Gastroesophageal sphincter (tissue), 4 donors: ENCODE data around the gene LHX5. TPM values are rescaled to one million over a fixed set of nuclear protein-coding genes. Genes with fewer than 3 reads are reported as not detected.

Source experiments
- ATAC-seq: fragments of 150-250 bp; one replicate; pipeline ENCODE4 v1.9.1; 2016; ENCODE audit warnings: mild to moderate bottlenecking, moderate library complexity
- H3K27ac ChIP-seq, 4 donors: fragments of 200-600 bp; sonication (generic) in 3 of 4; 1 replicate in 3 of 4; 2 replicates in 1 of 4; pipeline ENCODE4 v1.5.1; 2016 to 2019
- H3K27me3 ChIP-seq: fragments of 200-600 bp; sonication (generic); one replicate; pipeline ENCODE4 v1.5.1; 2019
- H3K36me3 ChIP-seq, 2 donors: fragments of 200-600 bp; sonication (generic); one replicate each; pipeline ENCODE4 v1.5.1; 2019; ENCODE audit warnings: control low read depth in 1 of 2
- H3K4me1 ChIP-seq, 3 donors: fragments of 200-600 bp; sonication (generic); 1 replicate in 2 of 3; 2 replicates in 1 of 3; pipeline ENCODE4 v1.5.1; 2016 to 2019; ENCODE audit warnings: control low read depth in 2 of 3
- H3K4me3 ChIP-seq, 2 donors: fragments of 200-600 bp; sonication (generic); one replicate each; pipeline ENCODE4 v1.5.1; 2019; ENCODE audit warnings: mild to moderate bottlenecking in 1 of 2, moderate library complexity in 1 of 2
- H3K9me3 ChIP-seq, 3 donors: fragments of 200-600 bp; sonication (generic); one replicate each; pipeline ENCODE4 v1.5.1; 2017 to 2019; ENCODE audit warnings: control low read depth in 2 of 3
- CTCF ChIP-seq, 4 experiments: fragments of 200-600 bp in 2 of 4; fragments of 450-650 bp in 2 of 4; sonication (generic) in 1 of 4; IDR thresholded peaks; one replicate each; pipeline ENCODE4 v1.5.1; 2017 to 2019; ENCODE audit warnings: antibody characterized with exemption in 4 of 4, mild to moderate bottlenecking in 2 of 4, moderate library complexity in 2 of 4
- EP300 ChIP-seq: sonication (generic); formaldehyde crosslinking; IDR thresholded peaks from one replicate; pipeline ENCODE4 v1.6.1; 2017; ENCODE audit warnings: antibody characterized with exemption, mild to moderate bottlenecking
- POLR2A ChIP-seq, 2 donors: fragments of 450-650 bp; IDR thresholded peaks; one replicate each; pipeline ENCODE4 v1.6.1; 2017; ENCODE audit warnings: antibody characterized with exemption in 2 of 2, mild to moderate bottlenecking in 2 of 2, moderate library complexity in 1 of 2
- POLR2AphosphoS5 ChIP-seq: sonication (generic); formaldehyde crosslinking; IDR thresholded peaks from one replicate; pipeline ENCODE4 v1.6.1; 2017; ENCODE audit warnings: antibody characterized with exemption
- WGBS, 2 donors: methylation state at CpG; one replicate each; pipeline ENCODE4 v1.1.5; 2018; ENCODE audit warnings: low coverage in 1 of 2; 5-methylcytosine and 5-hydroxymethylcytosine counted together
- total RNA-seq, 4 donors: library from RNA; depleted of rRNA; stranded (reverse); fragments of >200 nt; gene quantifications; one replicate each; pipeline ENCODE4 v1.1.0, GENCODE V29; 2016

LHX5 gene
- total RNA-seq, 4 donors from 2014 or later: not detected

DNA sequence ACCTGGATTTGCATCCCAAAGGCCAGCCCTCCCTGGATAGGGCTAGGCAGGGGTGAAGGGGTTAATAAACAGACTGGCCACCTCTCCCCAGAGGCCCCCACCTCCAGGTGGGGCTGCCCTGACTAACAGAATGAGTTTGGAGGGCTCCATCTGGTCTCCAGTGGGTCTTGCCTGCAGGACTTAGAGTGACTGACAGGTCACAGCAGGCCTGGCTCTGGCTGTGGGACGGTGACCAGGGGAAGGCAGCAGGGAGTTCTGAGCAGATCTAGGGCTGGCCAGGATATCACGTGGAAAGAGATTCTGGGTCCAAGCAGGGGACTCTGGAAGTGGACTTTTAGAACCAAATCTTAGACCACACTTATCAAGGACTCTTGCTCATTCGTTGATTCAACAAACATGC lies 40.9 kb upstream of the LHX5 start:
- no peaks in the 10 kb centered on the region for H3K4me1 ChIP-seq
- H3K27ac ChIP-seq: no peak overlapping the region
- no peak for ATAC-seq
- TF ChIP-seq POLR2AphosphoS5 (no peak), EP300 (no peak), POLR2A (IDR thresholded peaks at IDR 0.05) (no peak), CTCF (IDR thresholded peaks at IDR 0.05) (no peak)
- 38% methylated on average over 1 of the region's 3 CpGs; no CpG with 5 or more reads in 1 of the 2 donors for WGBS, 2 donors
- H3K9me3 ChIP-seq: peaks cover 0 to 22% (median 0%) of the 10 kb centered on the region in 3 donors
- H3K4me3 ChIP-seq: no peak overlapping the region
- no peaks in the 10 kb centered on the region for H3K36me3 ChIP-seq
- peaks cover 99% of the 10 kb centered on the region for H3K27me3 ChIP-seq

DNA sequence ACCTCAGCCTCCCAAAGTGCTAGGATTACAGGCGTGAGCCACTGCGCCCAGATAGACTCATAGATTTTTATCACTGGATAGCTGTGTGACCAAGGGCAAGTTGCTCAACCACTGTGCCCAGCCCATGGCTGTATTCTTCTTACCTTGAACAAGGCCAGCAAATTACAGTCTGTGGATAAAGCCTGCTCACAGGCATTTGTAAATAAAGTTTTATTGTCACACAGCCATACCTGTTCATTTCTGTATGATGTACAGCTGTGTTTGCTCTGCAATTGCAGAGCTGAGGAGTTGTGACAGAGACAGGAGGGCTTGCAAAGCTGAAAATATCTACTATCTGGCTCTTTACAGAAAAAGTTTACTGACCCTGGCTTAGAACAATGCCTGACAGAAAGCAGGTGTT lies 35.2 kb upstream of the LHX5 start:
- Histone ChIP-seq H3K36me3 (no peaks in the 10 kb centered on the region), H3K4me3 (no peak overlapping the region), H3K27ac (no peak overlapping the region), H3K9me3 (peaks cover 0 to 31% (median 0%) of the 10 kb centered on the region in 3 donors), H3K4me1 (no peaks in the 10 kb centered on the region), H3K27me3 (peaks cover 93% of the 10 kb centered on the region)
- no peak for ATAC-seq
- WGBS, 2 donors: 60 to 86% methylated on average over 1 to 2 of the region's 2 CpGs
- TF ChIP-seq EP300: no peak
- TF ChIP-seq CTCF (IDR thresholded peaks at IDR 0.05): no peak
- no peak for TF ChIP-seq POLR2A (IDR thresholded peaks at IDR 0.05)
- TF ChIP-seq POLR2AphosphoS5: no peak

GRCh38 chr12:113505941-113506340 lies 34.3 kb upstream of the LHX5 start:
- Histone ChIP-seq H3K4me1 (no peaks in the 10 kb centered on the region), H3K27me3 (peaks cover 93% of the 10 kb centered on the region), H3K9me3 (peaks cover 0 to 34% (median 0%) of the 10 kb centered on the region in 3 donors), H3K36me3 (no peaks in the 10 kb centered on the region), H3K4me3 (no peak overlapping the region), H3K27ac (no peak overlapping the region)
- TF ChIP-seq CTCF (IDR thresholded peaks at IDR 0.05) (no peak), POLR2A (IDR thresholded peaks at IDR 0.05) (no peak)
- 43 to 60% methylated on average over 1 to 7 of the region's 7 CpGs for WGBS, 2 donors
- ATAC-seq: no peak

- no peaks in the 10 kb centered on the region for H3K36me3 ChIP-seq
- H3K27me3 ChIP-seq: peaks cover 93% of the 10 kb centered on the region
- WGBS, 2 donors: 79 to 82% methylated on average over 2 to 6 of the region's 8 CpGs
- TF ChIP-seq POLR2A (IDR thresholded peaks at IDR 0.05): no peak
- TF ChIP-seq CTCF (IDR thresholded peaks at IDR 0.05): no peak
- TF ChIP-seq POLR2AphosphoS5: no peak
- no peak for TF ChIP-seq EP300
- H3K27ac ChIP-seq: no peak overlapping the region
- no peaks in the 10 kb centered on the region for H3K4me1 ChIP-seq
- no peak for ATAC-seq
- no peak overlapping the region for H3K4me3 ChIP-seq
- peaks cover 0 to 34% (median 0%) of the 10 kb centered on the region in 3 donors for H3K9me3 ChIP-seq
These were observed 33.2 kb upstream of the LHX5 start for GRCh38 chr12:113504917-113505316.

GRCh38 chr12:113500782-113501311 lies 29.2 kb upstream of the LHX5 start:
- WGBS, 2 donors: 24 to 30% methylated on average over 6 to 9 of the region's 9 CpGs
- H3K36me3 ChIP-seq: no peaks in the 10 kb centered on the region
- H3K9me3 ChIP-seq: peaks cover 0 to 23% (median 0%) of the 10 kb centered on the region in 3 donors
- H3K27ac ChIP-seq: no peak overlapping the region
- TF ChIP-seq POLR2A (IDR thresholded peaks at IDR 0.05) (no peak), CTCF (IDR thresholded peaks at IDR 0.05) (no peak), EP300 (no peak), POLR2AphosphoS5 (no peak)
- H3K27me3 ChIP-seq: peaks cover 88% of the 10 kb centered on the region
- H3K4me3 ChIP-seq: no peak overlapping the region
- no peak for ATAC-seq
- no peaks in the 10 kb centered on the region for H3K4me1 ChIP-seq
